OCI-LY7 (cell line): Measurements from ENCODE around the gene C11orf52.

Source experiments
- CTCF ChIP-seq: fragments of 200-600 bp; sonication (generic); conservative IDR thresholded peaks from 2 replicates; pipeline ENCODE4 v1.5.1; 2014; ENCODE audit warnings: mild to moderate bottlenecking, antibody characterized with exemption, low read length, moderate library complexity, mixed read lengths
- EZH2phosphoT487 ChIP-seq: fragments of 200-600 bp; sonication (generic); IDR thresholded peaks from 2 replicates; pipeline ENCODE4 v1.6.1; 2018; ENCODE audit warnings: low read depth, borderline replicate concordance, mild to moderate bottlenecking, mixed run types, antibody characterized with exemption, low read length, moderate library complexity, mixed read lengths

- no peak for TF ChIP-seq CTCF
- no peak for TF ChIP-seq EZH2phosphoT487
These were observed 36.5 kb upstream of the C11orf52 start for GRCh38 chr11:111882202-111882601.
